Anterior cingulate cortex (tissue), 58 donors: ENCODE measurements around the gene TSPAN11.

Experiments
- DNase-seq, 58 donors: peaks; one replicate each; lab custom pipeline; 2025; lab: John Stamatoyannopoulos, UW

Gene TSPAN11

GRCh38 chr12:31033681-31034080 is 107.1 kb downstream of the TSPAN11 start:
- no peak for DNase-seq

DNA sequence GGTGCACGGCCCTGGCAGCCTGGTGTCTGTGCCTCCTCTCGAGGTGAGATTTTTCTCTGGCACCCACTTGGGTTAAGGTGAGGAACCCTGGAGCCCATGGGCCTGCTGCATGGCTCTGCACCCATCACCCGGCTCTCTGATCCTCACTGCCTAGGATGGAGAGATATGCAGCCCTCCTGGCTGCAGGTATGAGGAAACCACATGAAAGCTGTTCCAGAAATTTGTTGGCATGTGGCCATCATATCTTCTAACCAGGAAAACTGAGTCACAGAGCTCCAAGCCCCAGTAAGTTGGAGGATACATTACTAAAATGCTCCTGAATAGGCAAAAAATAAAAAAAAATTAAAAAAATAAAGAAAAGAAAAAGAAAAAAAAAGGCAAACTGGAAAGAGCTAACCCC is 107.8 kb downstream of the TSPAN11 start:
- DNase-seq, result no peak

GRCh38 chr12:31035226-31035625 is 108.7 kb downstream of the TSPAN11 start:
- DNase-seq, result no peak

GRCh38 chr12:31035967-31036665 is 109.6 kb downstream of the TSPAN11 start:
- DNase-seq, result no peak

GRCh38 chr12:31037028-31037427 is 110.5 kb downstream of the TSPAN11 start:
- no peak for DNase-seq

DNA sequence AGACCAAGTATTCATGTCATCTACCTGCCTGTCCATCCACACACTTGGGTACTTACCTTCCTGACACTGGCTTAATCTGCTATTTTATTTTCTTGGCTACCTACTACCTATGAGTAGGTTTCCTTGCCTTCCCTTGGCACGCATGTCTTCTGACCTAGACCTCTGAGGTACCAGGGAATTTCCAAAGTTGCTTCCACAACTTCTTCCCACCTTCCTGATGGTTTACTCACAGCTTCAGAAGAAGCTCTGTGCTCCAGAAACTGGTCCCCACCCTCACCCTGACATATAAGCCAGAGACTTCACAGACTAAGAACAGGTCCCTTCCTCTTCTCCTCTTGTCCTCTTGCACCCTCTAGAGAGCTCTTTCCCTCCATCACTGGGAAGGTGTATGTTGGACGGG is 111.4 kb downstream of the TSPAN11 start:
- no peak for DNase-seq

GRCh38 chr12:31041033-31041564 is 114.6 kb downstream of the TSPAN11 start:
- no peak for DNase-seq
